Amniotic stem cell (primary cell): ENCODE results near the gene IPO8.
"Not testable (repeated sequence)": the region's sequence is repeated elsewhere in the genome, so short reads cannot be mapped to it uniquely, and the experiment has no call there.

Experiments used
- DNase-seq: peaks from one replicate; lab custom pipeline; 2025; lab: John Stamatoyannopoulos, UW

The IPO8 gene

DNA sequence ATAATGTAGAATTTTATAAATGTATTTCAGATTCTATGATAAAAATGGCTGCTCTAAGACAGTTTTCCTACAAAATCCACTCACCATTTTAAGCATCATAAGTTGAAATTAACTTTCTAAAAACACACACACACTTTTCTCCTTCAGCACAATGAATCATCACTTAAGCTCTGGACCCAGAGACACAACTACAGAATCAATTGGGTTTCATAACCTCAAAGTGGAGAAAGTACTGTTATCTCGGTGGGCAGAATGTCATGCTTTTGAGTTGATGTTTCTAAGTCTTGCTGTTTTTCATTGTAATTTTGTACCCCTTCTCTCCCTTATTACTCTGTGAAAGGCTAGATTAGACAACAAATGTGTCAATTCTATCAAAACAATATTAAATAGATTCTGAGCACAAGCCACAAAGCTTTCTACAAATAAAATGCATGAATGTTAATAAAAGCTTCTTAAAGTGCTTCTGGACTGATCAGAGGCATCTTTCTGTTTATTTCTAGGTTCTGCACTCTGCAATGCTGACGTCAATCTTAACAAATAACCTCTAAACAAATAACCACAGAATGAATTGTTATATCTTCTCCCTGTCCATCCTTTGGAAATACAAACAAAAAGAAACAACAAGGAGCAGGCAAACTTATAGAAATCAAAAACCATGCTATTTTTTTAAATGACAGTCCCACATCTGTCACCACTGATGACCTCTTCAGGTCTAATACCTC lies 8.2 kb downstream of the IPO8 start:
- DNase-seq, result no peak

DNA sequence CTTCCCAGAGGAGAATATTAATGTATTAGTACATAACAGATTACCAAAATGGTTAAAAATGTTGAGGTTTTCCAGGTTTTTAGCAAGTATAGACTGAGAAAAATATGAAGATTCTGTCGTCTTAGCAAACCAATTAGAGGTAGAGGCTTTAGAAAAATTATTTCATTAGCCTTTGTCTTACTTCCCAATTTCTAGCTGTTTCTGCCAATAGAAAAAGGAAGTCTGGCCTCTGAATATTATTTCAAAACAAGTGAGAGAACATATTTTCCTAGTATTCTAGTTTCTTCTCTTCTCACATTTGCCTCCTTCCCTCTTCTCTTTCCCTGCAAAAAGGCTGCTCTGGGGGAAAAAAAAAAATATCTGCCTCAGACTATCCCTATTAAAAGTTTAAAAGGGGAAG lies 16.4 kb downstream of the IPO8 start:
- DNase-seq, result no peak

DNA sequence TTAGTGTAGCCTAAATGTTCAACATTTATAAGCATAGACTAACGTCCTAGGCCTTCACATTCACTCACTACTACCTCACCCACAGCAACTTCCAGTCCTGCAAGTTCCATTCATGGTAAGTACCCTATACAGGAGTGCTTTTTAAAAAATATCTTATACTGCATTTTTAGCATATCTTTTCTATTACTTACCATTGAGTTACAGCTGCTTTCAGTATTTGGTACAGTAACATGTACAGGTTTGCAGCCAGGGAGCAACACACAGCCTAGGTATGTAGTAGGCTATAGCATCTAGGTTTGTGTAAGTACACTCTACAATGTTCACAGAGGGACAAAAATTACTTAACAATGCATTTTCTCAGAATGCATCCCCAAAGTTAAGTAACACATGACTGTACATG lies 17.4 kb downstream of the IPO8 start:
- DNase-seq, result no peak

DNA sequence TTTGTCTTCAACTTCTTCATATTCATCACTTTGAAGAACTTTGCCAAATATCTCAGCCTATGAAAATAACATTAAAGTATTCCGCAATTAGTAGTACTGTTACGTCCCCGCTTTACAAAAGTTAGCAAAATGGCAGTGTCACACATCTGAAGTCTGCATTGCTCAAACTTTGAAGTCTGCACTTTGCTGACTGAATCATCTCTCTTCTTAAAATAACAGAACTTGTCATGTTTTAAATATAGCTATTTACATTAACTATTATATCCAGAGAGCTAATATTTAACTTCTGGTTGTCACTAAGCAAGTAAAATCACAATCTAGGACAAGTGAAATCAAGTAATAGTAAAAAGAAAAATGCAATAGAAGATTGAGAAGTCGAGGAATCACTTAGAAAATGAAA lies 34.5 kb downstream of the IPO8 start:
- DNase-seq, result no peak

DNA sequence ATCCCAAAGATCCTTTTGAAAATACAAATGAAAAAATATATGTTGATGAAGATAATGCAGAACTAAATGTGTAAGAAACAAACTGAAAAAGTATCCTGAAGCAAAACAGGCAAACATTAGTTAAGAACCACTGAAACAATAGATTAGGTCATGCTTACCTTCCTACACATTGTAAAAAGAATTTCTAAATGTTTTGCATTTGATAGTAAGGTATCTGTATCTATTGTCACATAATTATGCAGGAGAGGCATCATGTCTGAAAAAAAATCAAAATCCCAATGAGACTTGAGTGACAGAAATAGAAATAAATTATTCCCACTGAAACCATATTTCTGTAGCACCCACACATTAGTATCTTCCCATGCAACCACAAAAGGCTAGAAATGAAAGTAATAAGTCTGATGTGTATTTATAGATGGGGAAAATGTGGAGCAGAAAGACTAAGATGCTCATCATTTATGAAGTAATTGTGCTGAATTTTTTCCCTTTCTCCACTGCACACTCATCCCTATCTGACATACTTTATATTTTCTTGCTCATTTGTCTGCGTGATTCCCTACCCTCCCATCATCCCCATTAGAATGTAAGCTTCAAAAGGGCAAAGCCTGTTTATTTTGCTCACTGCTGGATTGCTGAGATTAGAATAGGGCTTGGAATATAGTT lies 43.5 kb downstream of the IPO8 start:
- no peak for DNase-seq

DNA sequence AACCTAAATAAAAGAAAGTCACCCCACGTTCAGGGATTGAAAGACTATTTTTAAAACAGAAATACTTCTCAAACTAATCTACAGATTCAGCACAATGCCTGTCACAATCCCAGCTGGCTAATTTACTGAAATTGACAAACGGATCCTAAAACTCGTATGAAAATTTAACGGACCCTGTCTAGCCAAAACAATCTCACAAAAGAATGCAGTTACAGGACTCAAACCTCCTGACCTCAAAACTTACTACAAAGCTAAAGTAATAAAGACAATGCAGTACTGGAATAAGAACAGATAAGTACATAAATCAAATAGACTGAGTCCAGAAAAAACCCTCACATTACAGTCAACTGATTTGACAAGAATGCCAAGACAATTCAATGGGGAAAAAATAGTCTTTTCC lies 48.8 kb downstream of the IPO8 start:
- no peak for DNase-seq

DNA sequence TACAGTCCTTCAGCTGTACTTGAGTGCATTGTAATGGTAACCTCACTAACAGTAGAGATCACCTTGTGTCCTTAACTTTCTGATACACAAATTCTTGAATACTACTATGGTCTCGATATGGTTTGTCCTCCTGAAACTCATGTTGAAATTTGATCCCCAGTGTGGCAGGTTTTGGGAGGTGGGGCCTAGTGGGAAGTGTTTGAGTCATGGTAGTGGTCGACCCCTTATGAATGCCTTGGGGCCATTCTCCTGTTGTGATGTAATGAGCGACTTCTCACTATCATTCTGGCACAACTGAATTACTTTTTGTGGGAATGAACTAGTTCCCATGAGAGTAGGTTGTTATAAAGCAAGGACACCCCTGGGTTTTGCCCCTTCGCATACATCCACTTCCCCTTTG lies 52.3 kb downstream of the IPO8 start:
- DNase-seq, result no peak

DNA sequence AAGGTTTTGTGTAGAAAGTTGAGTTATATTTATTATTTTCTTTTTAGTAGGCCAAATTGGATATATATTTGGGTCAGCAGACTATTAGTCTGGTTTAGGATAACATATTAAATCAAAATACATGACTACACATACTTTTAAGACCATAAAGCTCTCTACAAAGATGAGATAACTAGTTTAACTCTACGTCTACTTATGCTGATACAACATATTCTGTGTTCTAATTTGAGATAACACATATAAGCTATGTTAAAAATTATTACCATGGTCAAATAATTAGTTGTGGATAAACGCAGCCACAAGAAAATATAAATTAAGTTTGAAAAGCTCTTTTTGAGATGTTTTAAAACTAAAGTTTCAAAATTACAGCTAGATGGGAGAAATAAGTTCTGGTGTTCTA lies 55.3 kb downstream of the IPO8 start:
- DNase-seq, result no peak

DNA sequence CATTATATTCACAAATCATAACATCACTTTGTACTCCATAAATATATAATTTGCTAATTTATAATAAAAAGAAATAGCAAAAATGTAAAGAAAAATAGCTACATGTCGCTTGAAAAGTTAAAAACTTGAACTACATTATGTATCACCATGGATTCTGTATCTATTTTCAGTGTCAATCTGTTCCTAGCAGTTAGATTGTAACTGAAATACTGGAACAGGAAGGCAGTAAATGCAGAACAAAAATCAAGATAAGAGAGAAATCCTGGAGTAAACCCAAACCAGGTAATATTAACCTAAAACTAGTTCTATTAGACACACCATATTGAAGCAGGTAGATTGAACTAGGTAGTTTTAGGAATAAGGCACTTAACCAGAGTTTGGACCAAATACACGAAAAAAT lies 60.3 kb downstream of the IPO8 start:
- no peak for DNase-seq

DNA sequence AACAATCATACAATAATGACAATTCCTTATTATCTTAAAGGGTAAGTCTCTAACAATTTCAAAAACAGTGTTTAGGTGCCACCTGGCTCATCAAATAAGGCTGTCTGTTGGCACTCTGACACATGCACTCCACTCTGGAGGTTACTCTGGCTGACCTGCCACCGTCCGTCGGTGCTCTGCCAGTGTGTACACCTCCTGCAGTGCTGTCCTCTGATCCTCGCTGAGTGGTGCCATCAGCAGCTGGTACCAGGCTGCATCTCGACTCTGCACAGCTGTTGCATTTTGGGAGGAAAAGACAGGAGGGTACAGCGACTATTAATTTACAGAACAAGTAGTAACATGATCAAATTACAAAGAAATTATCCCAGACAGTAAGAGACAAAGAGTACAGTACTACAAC lies 63.9 kb downstream of the IPO8 start:
- DNase-seq, result no peak

DNA sequence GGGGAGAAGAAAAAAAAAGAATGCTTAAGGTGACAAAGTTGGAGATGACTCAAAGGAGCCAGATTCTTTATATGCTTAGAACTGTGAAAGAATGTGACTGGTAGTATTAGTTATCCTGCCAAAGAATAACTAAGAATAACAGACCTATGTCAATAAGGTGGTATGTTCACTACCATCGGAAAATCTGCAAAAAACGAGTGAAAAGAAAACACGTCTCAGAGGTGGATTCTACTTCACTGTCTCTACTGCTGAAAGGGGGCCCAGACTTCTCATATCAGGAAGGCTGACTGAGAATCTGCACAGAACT lies 64.7 kb downstream of the IPO8 start:
- no peak for DNase-seq

DNA sequence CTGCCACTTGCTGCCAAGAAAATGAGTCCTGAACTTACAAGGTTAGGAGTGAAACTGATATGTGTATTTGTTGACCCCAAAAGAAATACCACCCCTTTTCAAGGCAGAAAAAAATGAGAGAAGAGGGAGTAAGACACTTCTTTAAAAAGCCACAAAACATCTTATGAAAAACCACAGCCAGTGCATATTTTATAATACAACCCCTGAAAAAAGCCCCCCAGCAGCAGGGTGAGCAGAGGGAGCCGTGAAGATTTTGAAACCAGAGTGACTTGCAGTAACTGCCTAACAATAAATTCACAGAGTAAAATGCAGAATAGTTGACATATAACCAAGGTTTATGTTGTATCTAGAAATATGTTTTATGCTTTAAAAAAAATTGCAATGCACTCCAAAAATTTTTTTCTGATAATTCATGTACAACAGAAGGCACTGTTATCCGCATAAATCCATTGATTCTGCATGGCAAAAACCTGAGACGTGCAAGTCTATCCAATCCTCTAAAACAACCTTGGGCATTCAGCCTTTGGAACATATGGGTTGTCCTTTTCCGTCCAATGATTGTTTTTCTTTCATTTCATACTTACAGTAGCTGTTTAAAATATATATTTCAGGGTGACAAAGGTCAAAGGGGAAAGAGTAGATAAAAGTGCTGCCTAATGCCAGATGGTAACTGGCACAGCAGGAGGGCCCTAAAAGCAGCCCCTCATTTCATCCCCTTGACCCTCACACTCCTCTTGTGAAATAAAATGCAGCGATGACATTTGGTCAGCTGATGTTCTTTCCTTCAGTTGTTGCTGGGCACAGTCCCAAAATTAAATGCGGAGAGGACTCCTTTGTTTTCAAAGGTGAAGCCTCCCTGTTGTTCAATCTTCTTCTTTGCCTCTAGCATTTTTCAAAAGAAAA lies 65.3 kb downstream of the IPO8 start:
- no peak for DNase-seq

DNA sequence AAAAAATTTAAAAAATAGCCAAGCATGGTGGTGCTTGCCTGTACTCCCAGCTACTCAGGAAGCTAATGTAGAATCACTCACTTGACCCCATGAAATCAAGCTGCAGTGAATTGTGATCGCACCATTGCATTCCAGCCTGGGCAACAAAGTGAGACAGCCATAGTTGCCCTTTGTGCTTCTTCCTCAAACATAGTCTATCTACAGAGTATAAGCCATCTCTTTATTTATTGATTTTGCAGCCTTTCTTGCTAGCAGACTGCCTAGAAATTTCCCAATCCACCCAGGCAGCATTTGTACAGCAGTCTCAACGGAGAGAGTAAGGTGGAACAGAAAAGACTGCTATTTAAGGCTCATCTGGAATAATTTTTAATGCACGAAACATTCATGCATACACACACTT lies 68.8 kb downstream of the IPO8 start:
- DNase-seq, result no peak

DNA sequence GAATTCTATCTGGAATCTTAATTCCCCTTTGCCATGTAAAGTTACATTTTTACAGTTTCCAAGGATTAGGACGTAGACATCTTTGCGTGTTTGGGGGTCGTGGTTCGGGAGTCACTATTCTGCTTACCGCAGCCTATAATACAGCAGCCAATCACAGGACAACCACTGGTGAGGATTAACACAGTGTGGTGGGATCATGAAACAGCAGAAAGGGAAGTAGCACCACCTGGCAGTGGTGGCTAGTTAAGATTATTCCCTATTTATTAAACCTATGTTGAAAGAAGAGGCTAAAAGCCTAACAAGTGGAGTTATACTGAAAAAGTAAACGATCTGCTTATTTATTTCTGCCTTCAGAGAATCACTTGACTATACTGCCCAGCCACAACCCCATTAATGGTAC lies 71.7 kb downstream of the IPO8 start:
- DNase-seq, result no peak

DNA sequence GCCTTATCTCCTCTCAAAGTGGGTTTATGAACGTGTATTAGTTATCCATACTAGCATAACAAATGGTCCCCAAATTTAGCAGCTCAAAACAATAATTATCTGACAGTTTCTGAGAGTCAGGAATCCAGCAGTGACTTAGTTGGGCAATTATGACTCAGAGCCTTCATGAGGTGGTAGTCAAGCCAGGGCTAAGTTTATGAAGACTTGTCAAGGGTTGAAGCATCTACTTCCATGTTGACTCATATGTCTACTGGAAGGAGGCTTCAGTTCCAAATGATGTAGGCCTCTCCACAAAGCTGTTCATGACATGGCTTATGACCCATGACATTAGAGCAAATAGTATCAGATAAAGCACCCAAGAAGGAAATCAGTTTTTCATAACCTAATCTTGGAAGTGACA lies 73.2 kb downstream of the IPO8 start:
- DNase-seq, result no peak

DNA sequence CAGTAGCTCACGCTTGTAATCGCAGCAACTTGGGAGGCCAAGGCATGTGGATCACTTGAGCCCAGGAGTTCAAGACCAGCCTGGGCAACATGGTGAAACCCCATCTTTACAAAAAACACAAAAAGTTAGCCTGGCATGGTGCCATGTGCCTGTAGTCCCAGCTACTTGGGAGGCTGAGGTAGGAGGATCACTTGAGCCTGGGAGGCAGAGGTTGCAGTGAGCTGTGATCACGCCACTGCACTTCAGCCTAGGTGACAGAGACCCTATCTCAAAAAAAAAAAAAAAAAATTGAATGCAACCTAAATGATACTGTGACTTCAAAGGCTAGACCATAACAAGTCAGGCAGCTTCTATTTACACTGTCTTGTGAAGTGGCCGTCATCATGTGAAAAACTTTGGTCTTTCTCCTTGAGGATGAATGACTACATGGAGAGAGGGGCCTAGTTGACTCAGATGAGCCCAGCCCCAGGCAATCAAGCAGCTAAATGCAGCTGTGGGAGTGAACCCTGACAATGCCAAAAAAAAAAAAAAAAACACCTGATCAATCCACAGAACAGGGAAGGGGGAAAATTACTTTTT lies 73.9 kb downstream of the IPO8 start:
- DNase-seq, result not testable (repeated sequence)

DNA sequence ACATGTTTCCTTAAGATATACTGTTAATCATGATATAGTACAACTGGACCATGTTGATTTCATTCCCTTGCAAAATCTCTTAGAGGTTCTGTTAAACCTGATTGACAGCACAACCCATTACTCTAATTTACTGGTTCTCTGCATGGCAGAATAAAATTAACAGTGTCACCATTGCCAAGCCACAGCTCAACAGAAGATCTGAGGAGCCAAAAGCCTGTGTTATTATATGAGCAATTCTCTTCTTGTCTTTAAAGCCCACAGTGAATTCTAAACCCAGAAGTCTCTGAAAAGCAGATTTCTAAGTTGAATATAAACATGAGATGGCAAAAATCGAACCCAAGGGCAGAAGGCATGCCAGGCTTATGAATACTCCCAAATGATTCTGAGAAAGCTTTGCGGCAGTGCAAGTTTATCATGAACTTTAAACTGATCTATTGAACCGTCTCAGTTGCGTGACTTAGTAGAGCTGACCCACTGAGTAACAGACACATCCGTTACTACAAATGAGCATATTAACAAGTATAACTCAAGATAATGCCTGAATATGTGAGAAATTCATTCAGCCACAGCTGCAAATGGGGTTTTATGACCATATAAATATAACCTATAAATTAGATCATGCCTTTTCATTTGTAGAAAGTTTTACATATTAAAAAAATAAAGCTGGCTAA lies 78.2 kb downstream of the IPO8 start:
- DNase-seq, result no peak

DNA sequence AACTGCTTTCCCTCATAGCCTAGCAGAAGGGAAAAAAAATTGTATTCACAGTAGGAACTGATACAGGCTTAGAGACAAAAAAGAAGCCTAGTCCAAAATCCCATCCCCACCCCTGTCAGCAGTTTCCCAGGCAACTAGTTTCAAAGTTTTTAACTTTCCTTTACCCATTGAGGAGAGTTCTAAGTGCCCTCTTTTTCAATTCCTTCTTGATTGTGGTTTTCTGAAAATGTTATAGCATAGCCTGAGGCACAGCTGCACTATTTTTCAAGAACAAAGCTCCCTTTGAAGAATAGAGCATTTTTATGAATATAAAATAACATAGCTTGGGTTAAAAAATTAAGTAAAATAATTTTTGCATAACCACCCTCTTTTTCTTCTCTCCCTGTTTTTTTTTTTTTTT lies 81.6 kb downstream of the IPO8 start:
- DNase-seq, result no peak

DNA sequence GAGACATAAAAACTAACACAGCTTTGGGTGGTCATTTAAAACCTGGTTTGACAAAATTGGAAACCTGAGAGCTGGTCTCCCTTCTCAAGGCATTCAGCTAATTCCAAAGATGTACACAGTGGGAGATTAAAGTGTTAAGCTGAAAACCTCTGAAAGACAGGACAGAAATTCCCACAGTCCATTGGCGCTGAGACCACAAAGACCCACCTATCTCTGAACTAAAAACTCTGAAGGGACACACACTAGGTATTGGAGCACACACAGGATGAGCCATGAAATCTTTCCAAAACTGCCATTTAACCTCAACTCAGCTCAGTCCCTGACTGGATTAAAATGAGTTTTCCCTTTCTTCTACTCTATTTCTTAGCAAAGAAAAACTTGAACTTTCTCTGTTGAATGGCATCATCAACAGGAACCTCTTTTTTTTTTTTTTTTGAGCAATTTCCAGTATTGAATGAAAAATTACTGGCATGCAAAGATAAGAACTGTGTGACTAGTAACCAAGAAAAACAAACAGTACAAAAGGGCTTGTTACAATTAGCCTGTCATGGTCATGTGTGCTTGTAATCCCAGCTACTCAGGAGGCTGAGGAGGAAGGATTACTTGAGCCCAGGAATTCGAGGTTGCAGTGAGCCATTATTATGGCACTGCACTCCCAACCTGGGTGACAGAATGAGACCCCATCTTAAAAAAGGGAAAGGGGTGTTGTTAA lies 82.4 kb downstream of the IPO8 start:
- no peak for DNase-seq

DNA sequence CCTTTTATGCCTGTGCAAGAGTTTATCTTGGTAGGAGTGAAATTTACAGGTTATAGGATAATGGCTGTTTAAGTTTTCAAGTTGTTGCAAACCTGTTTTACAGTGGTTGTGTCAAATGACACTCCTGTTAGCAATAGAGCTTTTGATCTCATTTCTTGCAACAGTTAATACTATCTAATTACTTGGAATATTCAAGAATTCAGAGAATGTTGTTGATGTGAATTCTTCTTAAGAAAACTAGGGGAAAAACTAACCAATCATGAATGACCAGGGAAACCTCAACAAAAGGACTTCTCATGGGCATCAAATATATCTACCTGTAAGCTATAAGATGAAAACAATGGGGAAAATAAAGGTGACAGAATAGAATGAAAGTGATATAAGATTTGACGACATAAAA lies 85.0 kb downstream of the IPO8 start:
- no peak for DNase-seq

DNA sequence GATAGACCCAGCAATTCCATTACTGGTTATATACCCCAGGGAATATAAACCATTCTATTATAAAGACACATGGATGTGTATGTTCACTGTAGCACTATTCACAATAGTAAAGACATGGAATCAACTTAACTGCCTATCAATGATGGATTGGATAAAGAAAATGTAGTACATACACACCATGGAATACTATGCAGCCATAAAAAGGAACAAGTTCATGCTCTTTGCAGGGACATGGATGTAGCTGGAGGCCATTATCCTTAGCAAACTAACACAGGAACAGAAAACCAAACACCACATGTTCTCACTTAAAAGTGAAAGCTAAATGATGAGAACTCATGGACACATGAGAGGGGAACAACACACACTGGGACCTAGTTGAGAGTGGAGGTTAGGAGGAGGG lies 85.8 kb downstream of the IPO8 start:
- DNase-seq, result not testable (repeated sequence)

DNA sequence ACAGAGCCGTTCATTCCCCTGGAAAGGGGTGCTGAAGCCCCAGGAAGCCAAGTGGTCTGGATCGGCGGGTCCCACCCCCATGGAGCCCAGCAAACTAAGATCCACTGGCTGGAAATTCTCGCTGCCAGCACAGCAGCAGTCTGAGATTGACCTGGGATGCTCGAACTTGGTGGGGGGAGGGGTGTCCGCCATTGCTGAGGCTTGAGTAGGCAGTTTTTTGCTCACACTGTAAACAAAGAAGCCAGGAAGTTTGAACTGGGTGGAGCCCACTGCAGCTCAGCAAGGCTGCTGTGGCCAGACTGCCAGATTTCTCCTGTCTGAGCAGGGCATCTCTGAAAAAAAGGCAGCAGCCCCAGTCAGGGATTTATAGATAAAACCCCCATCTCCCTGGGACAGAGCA lies 91.4 kb downstream of the IPO8 start:
- DNase-seq, result not testable (repeated sequence)
